ENCODE data around the gene MRFAP1.

MRFAP1 gene

GRCh38 chr4:6640292-6641163 is at the start of gene MRFAP1:
TSS of gene MRFAP1 (plus strand) at chr4:6640685. CDS start at chr4:6640863, 178 bp downstream.
- no peak; the same call in 1 of the 2 replicates for TF ChIP-seq CTCF (IDR thresholded peaks at IDR 0.05)

GRCh38 chr4:6591313-6591712 is 49.2 kb upstream of the MRFAP1 start:
- no peak for TF ChIP-seq CTCF (IDR thresholded peaks at IDR 0.05)

- peak; percentile 18; the same call in 1 of the 2 replicates for TF ChIP-seq CTCF (IDR thresholded peaks at IDR 0.05)
Observed at GRCh38 chr4:6591781-6592180, 48.7 kb upstream of the MRFAP1 start.

- no peak for TF ChIP-seq CTCF (IDR thresholded peaks at IDR 0.05)
Observed at GRCh38 chr4:6592804-6593563, 47.5 kb upstream of the MRFAP1 start.

GRCh38 chr4:6594341-6594740 is 46.1 kb upstream of the MRFAP1 start:
- TF ChIP-seq CTCF (IDR thresholded peaks at IDR 0.05): no peak

- TF ChIP-seq CTCF (IDR thresholded peaks at IDR 0.05): no peak
Observed at GRCh38 chr4:6594826-6595355, 45.6 kb upstream of the MRFAP1 start.

GRCh38 chr4:6595897-6596537 is 44.5 kb upstream of the MRFAP1 start:
- no peak for TF ChIP-seq CTCF (IDR thresholded peaks at IDR 0.05)

Data from LNCAP (cell line).